ENCODE data around the gene CCL21. TPM values are rescaled to one million over a fixed set of nuclear protein-coding genes. Genes with fewer than 3 reads are reported as not detected.

The CCL21 gene
- total RNA-seq, 4 donors from 2014 or later = 54.7 to 85.2 (median 70.3) TPM

DNA sequence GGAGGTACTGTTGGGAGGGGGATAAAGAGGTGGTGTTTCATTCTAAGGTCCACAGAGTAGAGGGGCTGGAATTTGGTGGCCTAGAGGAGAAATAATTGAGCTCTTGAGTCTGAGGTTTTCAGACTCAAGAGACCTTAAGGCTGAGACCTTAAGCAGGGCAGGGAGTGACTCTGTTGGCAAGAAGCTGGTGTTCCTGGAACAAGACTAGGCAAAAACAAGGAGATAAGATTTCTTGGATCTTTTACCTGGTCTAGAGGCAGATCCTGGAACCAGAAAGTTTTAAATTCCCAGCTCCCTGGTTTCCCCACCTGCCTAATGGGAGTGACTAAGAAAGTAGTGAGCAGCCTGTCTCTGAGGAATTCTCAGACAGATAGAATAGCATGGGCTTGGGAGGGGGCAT lies 4.1 kb upstream of the CCL21 start:
- H3K27ac ChIP-seq = no peak overlapping the region
- DNase-seq = no peak
- H3K9me3 ChIP-seq = no peaks in the 10 kb centered on the region

DNA sequence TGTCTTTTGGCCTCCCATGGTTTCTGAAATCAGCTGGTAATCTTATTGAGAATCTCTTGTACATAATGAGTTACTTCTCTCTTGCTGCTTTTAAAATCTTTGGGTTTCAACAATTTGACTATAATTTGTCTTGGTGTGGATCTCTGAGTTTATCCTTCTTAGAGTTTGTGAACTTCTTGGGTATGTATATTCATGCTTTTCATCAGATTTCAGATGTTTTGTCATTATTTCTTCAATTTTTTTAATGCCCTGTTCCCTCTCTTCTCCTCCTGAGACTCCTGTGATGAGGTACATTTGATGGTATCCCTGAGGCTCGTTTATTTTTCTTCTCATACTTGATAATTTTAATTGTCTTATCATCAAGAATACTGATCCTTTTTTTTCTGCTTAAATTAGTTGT lies 2.2 kb upstream of the CCL21 start:
- no peak overlapping the region for H3K27ac ChIP-seq
- H3K4me1 ChIP-seq = no peaks in the 10 kb centered on the region
- H3K4me3 ChIP-seq = no peak overlapping the region
- H3K27me3 ChIP-seq = no peaks in the 10 kb centered on the region
- no peaks in the 10 kb centered on the region for H3K36me3 ChIP-seq
- TF ChIP-seq, protein P1, sequence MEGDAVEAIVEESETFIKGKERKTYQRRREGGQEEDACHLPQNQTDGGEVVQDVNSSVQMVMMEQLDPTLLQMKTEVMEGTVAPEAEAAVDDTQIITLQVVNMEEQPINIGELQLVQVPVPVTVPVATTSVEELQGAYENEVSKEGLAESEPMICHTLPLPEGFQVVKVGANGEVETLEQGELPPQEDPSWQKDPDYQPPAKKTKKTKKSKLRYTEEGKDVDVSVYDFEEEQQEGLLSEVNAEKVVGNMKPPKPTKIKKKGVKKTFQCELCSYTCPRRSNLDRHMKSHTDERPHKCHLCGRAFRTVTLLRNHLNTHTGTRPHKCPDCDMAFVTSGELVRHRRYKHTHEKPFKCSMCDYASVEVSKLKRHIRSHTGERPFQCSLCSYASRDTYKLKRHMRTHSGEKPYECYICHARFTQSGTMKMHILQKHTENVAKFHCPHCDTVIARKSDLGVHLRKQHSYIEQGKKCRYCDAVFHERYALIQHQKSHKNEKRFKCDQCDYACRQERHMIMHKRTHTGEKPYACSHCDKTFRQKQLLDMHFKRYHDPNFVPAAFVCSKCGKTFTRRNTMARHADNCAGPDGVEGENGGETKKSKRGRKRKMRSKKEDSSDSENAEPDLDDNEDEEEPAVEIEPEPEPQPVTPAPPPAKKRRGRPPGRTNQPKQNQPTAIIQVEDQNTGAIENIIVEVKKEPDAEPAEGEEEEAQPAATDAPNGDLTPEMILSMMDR (IDR thresholded peaks at IDR 0.05) = no peak
- no peak for TF ChIP-seq POLR2A (IDR thresholded peaks at IDR 0.05)
- H3K9me3 ChIP-seq = no peaks in the 10 kb centered on the region
- no peak for DNase-seq

More for the DNA sequence above, 4.1 kb upstream of the CCL21 start:
- no peaks in the 10 kb centered on the region for H3K36me3 ChIP-seq
- H3K4me3 ChIP-seq = no peak overlapping the region
- no peaks in the 10 kb centered on the region for H3K27me3 ChIP-seq
- H3K4me1 ChIP-seq = no peaks in the 10 kb centered on the region
- TF ChIP-seq POLR2A (IDR thresholded peaks at IDR 0.05) = no peak
- TF ChIP-seq, protein P1 (IDR thresholded peaks at IDR 0.05) = no peak

DNA sequence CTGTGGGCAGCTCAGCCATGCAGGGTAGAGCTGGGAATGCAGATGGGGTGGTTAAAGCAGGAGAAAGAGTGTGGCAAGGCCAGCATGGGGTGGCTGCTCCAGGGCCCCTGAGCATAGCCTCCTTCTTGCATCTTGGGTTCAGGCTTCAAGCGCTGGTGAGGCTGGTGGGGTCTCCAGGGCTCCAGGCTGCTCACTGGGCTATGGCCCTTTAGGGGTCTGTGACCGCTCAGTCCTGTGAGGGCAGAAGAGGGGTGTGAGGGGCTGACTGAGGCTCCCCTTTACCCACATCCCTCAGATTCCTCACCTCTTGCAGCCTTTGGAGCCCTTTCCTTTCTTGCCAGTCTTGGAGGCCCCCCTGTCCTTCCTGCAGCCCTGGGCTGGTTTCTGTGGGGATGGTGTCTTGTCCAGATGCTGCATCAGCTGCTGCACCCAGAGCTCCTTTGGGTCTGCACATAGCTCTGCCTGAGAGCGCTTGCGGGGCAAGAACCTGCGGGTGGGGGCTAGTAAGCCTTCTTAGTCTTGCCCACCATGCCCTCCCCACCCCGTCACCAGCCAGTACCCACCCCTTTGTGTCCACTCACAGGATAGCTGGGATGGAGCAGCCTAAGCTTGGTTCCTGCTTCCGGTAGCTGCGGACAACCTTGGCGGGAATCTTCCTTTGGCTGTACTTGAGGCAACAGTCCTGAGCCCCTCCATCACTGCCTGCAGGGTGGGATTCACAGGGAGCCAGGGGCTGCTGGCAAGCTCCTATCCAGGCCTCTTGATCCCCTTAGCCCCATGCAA lies 549 bp downstream of the CCL21 start:
- H3K27me3 ChIP-seq = no peaks in the 10 kb centered on the region
- H3K36me3 ChIP-seq = no peaks in the 10 kb centered on the region
- H3K4me1 ChIP-seq = no peaks in the 10 kb centered on the region
- TF ChIP-seq POLR2A (IDR thresholded peaks at IDR 0.05) = no peak
- TF ChIP-seq, protein P1 (IDR thresholded peaks at IDR 0.05) = no peak
- peak overlapping the region in 1 of 4 donors; percentile 31 for H3K27ac ChIP-seq
- no peaks in the 10 kb centered on the region for H3K9me3 ChIP-seq
- DNase-seq = no peak
- no peak overlapping the region for H3K4me3 ChIP-seq

DNA sequence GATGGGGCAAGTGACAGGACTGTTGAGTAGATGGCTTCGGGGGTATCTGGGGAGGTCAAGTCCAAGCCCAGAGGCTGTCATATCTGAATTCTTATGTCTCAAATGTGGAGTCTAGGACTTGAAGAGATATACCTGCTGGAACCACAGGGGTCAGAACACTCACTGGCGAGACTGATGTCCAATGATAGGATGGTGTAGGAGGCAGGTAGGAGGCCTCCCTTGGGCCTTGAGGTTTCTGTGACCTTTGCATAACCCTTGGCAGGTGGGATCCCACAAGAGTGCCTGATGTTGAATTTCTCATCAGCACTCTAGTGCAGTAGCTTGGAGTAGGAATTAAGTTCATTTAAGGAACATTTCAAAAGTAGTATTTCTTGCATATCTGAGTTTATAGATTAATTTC lies 2.8 kb downstream of the CCL21 start:
- Histone ChIP-seq H3K36me3 (no peaks in the 10 kb centered on the region), H3K27me3 (no peaks in the 10 kb centered on the region), H3K4me3 (no peak overlapping the region), H3K4me1 (no peaks in the 10 kb centered on the region), H3K9me3 (no peaks in the 10 kb centered on the region), H3K27ac (no peak overlapping the region)
- TF ChIP-seq, protein P1 (IDR thresholded peaks at IDR 0.05) = no peak
- no peak for TF ChIP-seq POLR2A (IDR thresholded peaks at IDR 0.05)
- DNase-seq = no peak

DNA sequence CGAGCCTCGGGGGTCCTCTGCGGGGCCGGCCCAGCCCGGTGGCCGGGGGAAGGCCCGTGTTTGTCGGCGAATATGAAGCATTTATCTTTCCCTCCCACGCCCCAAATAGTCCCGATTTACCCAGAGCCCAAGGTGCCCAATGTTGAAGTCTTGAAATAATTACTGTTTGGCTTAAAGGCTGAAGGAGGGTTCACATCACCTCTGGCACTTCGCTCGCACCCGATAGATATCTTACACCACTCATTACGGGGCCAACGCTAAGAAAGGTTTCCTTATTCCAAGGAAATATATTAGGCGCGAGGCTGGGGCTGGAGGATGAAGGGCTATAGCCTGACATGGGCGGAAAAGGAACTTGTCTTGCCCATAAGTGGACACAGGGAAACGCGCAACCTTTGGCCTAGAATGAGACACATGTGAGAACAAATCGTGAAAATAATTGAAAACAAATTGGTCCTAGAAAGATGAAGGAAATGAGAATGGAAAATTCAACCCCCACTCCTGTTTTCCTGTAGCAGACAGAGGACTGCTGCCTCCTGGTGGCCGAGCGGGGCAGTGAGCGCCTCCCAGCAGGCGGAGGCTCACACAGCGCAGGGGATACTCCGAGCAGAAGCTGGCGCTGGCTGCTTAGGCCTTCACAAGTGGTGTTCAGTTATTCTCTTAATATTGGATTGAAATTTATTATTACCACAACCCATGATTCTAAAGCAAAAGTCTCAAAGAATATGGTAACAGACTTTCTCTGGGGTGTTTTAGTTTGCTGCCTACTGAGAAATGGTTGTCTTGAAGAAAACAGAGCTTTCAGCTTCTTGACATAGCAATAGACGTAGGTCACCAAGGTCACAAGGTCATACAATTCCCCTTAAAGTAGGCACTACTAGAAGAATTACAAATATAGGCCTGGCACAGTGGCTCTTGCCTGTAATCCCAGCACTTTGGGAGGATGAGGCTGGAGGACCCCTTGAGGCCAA lies 7.9 kb downstream of the CCL21 start:
- peak; percentile 79 to 94 (median 92) for DNase-seq

More for the DNA sequence above, 7.9 kb downstream of the CCL21 start:
- TF ChIP-seq, protein P1 (IDR thresholded peaks at IDR 0.05) = peak; percentile 89 to 99 (median 96)
- TF ChIP-seq POLR2A (IDR thresholded peaks at IDR 0.05) = no peak
- Histone ChIP-seq H3K4me3 (peak overlapping the region; percentile 62 to 81 (median 65)), H3K27me3 (no peaks in the 10 kb centered on the region), H3K4me1 (no peaks in the 10 kb centered on the region), H3K9me3 (no peaks in the 10 kb centered on the region), H3K36me3 (no peaks in the 10 kb centered on the region), H3K27ac (peak overlapping the region; percentile 66 to 83 (median 72))
